Panc1 (cell line): ENCODE measurements around the gene HLA-DQB1. TPM values are rescaled to one million over a fixed set of nuclear protein-coding genes. Genes with fewer than 3 reads are reported as not detected.

ENCODE experiments used
- ATAC-seq: fragments of 200-7000 bp; cut with Tn5 transposase; 2 replicates; pipeline ENCODE4 v1.9.1; 2020; ENCODE audit warnings: mild to moderate bottlenecking, moderate library complexity
- BruUV-seq: library from RNA; stranded (reverse); fragments of 400-500 nt; replicated peaks from 2 replicates; lab custom pipeline; 2021; lab: Mats Ljungman, UMichigan
- CTCF ChIA-PET: fragments of 300-600 bp; sonication (Branson Sonifier 250); formaldehyde crosslinking; loops from one replicate; lab custom pipeline; 2022; ENCODE audit warnings: antibody characterized with exemption; lab: Charles Lee
- POLR2A ChIA-PET: fragments of 300-600 bp; sonication (Branson Sonifier 250); formaldehyde crosslinking; loops from one replicate; lab custom pipeline; 2022; ENCODE audit warnings: antibody characterized with exemption; lab: Charles Lee
- DNase-seq: peaks from one replicate; pipeline ENCODE4 v3.0.0-alpha.2; 2010; ENCODE audit warnings: low read depth, low spot score
- H3K27ac ChIP-seq: 2 replicates; pipeline ENCODE4 v1.5.1; 2011; ENCODE audit warnings: mild to moderate bottlenecking, low read length, inconsistent platforms
- H3K27me3 ChIP-seq: fragments of 200-500 bp; sonication (Bioruptor generic); 2 replicates; pipeline ENCODE4 v1.6.0; 2014; ENCODE audit warnings: low read length, inconsistent platforms; ENCODE audit not compliant: control insufficient read depth, insufficient read depth
- H3K36me3 ChIP-seq: fragments of 200-500 bp; sonication (Bioruptor generic); 2 replicates; pipeline ENCODE4 v1.5.1; 2014; ENCODE audit warnings: inconsistent platforms, mild to moderate bottlenecking, low read length, moderate library complexity; ENCODE audit not compliant: control insufficient read depth, insufficient read depth
- H3K4me1 ChIP-seq: 2 replicates; pipeline ENCODE4 v1.5.1; 2011; ENCODE audit warnings: inconsistent platforms, mild to moderate bottlenecking, low read length, moderate library complexity; ENCODE audit not compliant: control insufficient read depth, insufficient read depth
- H3K4me3 ChIP-seq, 2 experiments: 2 replicates each; pipeline ENCODE4 v1.5.1; 2011 to 2012; ENCODE audit warnings: low read depth in 2 of 2, low read length in 2 of 2, mild to moderate bottlenecking in 2 of 2, inconsistent platforms in 1 of 2, moderate library complexity in 1 of 2
- H3K9me3 ChIP-seq: fragments of 200-500 bp; sonication (Bioruptor generic); 2 replicates; pipeline ENCODE4 v1.5.1; 2014; ENCODE audit warnings: low read depth, mild to moderate bottlenecking, inconsistent platforms, low read length, moderate library complexity; ENCODE audit not compliant: control insufficient read depth, insufficient read depth
- POLR2AphosphoS5 ChIP-seq: IDR thresholded peaks from 2 replicates; pipeline ENCODE4 v1.6.1; 2012; ENCODE audit warnings: mild to moderate bottlenecking, low read depth, low read length, moderate library complexity
- SIN3A ChIP-seq: IDR thresholded peaks from 2 replicates; pipeline ENCODE4 v1.6.1; 2012; ENCODE audit warnings: low read depth, mild to moderate bottlenecking, low read length, moderate library complexity, borderline replicate concordance; ENCODE audit not compliant: insufficient read depth
- TCF7L2 ChIP-seq: IDR thresholded peaks from 2 replicates; pipeline ENCODE4 v1.6.1; 2011; ENCODE audit warnings: mild to moderate bottlenecking, low read depth, low read length, inconsistent platforms
- in situ Hi-C: cut with HindIII; loops from 2 replicates; pipeline ENCODE4 v1.10.0; 2016; ENCODE audit warnings: low sequenced_read_pairs, low pct_unique_long_range_greater_than_20kb
- intact Hi-C: fragments of 100-400 bp; cut with micrococcal nuclease; formaldehyde crosslinking; loops from one replicate; pipeline ENCODE4 v1.10.0; 2022; ENCODE audit not compliant: unreplicated experiment
- total RNA-seq: library from RNA; stranded (reverse); gene quantifications from one replicate; pipeline ENCODE4 v1.2.1, GENCODE V29; 2021; ENCODE audit not compliant: unreplicated experiment
- TF ChIP-seq, protein P1 (sequence below), 2 experiments: IDR thresholded peaks; 2 replicates each; pipeline ENCODE4 v1.6.1; 2011 to 2012; ENCODE audit warnings: low read depth in 2 of 2, control low read depth in 1 of 2, low read length in 1 of 2, mild to moderate bottlenecking in 1 of 2, moderate library complexity in 1 of 2; ENCODE audit not compliant: insufficient read depth in 1 of 2
- TF ChIP-seq, protein P2 (sequence below): fragments of 450-650 bp; IDR thresholded peaks from 2 replicates; pipeline ENCODE4 v1.5.1; 2017; ENCODE audit warnings: mild to moderate bottlenecking

Gene HLA-DQB1
- total RNA-seq, 1 experiment from 2014 or later = 0.51 TPM

DNA sequence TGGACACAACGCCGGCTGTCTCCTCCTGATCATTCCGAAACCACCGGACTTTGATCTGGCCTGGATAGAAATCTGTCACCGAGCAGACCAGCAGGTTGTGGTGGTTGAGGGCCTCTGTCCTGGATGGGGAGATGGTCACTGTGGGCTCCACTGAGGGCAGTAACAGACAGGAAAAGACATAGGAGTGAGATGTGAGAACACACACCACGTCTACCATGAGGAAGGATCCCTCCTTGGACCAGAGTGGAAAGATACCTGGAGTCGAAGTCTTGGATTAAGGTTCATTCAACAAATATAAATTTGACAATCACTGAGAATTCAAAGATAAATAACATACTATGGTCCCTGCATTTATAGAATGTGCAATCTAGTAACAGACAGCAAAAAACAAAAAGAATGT is 4.4 kb downstream of the HLA-DQB1 start:
- Histone ChIP-seq H3K9me3 (no peaks in the 10 kb centered on the region), H3K27ac (no peak overlapping the region), H3K4me1 (peaks cover 3% of the 10 kb centered on the region; the same call in 1 of the 2 replicates), H3K36me3 (no peaks in the 10 kb centered on the region), H3K27me3 (peaks cover 39% of the 10 kb centered on the region), H3K4me3 (no peak overlapping the region)
- intact Hi-C loops = no loop called here
- ChIA-PET POLR2A (no interaction called here), CTCF (no interaction called here)
- DNase-seq (no peak), ATAC-seq (no peak)
- no TSS peak for BruUV-seq
- TF ChIP-seq, protein P1, sequence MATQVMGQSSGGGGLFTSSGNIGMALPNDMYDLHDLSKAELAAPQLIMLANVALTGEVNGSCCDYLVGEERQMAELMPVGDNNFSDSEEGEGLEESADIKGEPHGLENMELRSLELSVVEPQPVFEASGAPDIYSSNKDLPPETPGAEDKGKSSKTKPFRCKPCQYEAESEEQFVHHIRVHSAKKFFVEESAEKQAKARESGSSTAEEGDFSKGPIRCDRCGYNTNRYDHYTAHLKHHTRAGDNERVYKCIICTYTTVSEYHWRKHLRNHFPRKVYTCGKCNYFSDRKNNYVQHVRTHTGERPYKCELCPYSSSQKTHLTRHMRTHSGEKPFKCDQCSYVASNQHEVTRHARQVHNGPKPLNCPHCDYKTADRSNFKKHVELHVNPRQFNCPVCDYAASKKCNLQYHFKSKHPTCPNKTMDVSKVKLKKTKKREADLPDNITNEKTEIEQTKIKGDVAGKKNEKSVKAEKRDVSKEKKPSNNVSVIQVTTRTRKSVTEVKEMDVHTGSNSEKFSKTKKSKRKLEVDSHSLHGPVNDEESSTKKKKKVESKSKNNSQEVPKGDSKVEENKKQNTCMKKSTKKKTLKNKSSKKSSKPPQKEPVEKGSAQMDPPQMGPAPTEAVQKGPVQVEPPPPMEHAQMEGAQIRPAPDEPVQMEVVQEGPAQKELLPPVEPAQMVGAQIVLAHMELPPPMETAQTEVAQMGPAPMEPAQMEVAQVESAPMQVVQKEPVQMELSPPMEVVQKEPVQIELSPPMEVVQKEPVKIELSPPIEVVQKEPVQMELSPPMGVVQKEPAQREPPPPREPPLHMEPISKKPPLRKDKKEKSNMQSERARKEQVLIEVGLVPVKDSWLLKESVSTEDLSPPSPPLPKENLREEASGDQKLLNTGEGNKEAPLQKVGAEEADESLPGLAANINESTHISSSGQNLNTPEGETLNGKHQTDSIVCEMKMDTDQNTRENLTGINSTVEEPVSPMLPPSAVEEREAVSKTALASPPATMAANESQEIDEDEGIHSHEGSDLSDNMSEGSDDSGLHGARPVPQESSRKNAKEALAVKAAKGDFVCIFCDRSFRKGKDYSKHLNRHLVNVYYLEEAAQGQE (IDR thresholded peaks at IDR 0.05; ENCODE audit: insufficient read depth in 1 of 2, low read depth in 2 of 2, low read length in 1 of 2) = no peak
- TF ChIP-seq TCF7L2 (no peak), SIN3A (no peak), POLR2AphosphoS5 (no peak)
- TF ChIP-seq, protein P2, sequence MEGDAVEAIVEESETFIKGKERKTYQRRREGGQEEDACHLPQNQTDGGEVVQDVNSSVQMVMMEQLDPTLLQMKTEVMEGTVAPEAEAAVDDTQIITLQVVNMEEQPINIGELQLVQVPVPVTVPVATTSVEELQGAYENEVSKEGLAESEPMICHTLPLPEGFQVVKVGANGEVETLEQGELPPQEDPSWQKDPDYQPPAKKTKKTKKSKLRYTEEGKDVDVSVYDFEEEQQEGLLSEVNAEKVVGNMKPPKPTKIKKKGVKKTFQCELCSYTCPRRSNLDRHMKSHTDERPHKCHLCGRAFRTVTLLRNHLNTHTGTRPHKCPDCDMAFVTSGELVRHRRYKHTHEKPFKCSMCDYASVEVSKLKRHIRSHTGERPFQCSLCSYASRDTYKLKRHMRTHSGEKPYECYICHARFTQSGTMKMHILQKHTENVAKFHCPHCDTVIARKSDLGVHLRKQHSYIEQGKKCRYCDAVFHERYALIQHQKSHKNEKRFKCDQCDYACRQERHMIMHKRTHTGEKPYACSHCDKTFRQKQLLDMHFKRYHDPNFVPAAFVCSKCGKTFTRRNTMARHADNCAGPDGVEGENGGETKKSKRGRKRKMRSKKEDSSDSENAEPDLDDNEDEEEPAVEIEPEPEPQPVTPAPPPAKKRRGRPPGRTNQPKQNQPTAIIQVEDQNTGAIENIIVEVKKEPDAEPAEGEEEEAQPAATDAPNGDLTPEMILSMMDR = no peak
- in situ Hi-C loops = no loop called here

DNA sequence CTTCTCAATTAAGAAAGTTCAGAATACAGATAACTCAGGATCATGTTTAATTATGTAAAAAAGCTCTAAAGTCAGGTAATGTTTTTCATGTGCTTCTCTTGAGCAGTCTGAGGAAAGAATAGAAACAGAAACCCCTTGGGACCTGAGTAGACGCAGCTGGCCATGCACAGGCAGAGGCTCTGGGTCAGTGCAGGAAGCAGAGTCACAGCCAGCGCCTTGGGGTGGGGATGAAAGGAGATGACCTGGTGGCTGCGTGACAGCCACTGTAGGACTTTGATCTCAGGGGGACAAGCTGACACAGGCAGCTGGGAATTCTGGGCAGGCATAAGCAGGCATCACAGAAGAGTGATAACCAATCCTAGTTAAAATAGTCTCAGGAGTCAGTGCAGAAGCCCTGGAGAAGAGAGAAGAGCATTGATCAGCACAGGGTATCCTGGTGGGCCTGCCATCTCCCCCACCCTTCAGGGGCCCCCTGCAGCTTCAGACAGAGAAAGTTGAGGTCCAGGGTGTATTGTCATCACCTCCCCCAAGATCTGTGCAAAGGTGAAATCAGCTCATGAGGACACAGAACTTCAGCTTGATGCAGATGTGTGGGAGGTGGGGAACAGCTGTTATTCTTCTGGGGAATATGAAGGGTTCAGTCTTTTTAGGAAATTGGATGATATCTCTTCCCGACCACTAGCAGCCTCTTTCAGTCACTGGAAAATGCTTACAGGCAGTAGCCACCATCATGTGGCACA is 6.4 kb downstream of the HLA-DQB1 start:
- Histone ChIP-seq H3K27ac (no peak overlapping the region), H3K4me3 (no peak overlapping the region), H3K9me3 (no peaks in the 10 kb centered on the region), H3K36me3 (no peaks in the 10 kb centered on the region), H3K27me3 (peaks cover 19% of the 10 kb centered on the region), H3K4me1 (no peaks in the 10 kb centered on the region)
- ChIA-PET CTCF (no interaction called here), POLR2A (no interaction called here)
- TF ChIP-seq SIN3A (no peak), POLR2AphosphoS5 (no peak), TCF7L2 (no peak)
- TF ChIP-seq, protein P2 = no peak
- no TSS peak for BruUV-seq
- no peak for ATAC-seq
- in situ Hi-C loops = no loop called here
- DNase-seq = no peak
- intact Hi-C loops = no loop called here
